ENCODE measurements around the gene ADK. TPM values are rescaled to one million over a fixed set of nuclear protein-coding genes. Genes with fewer than 3 reads are reported as not detected.

The ADK gene
- total and polyA plus RNA-seq, 2 donors from 2014 or later: 33.0 to 38.3 TPM

- TF ChIP-seq, protein P1, sequence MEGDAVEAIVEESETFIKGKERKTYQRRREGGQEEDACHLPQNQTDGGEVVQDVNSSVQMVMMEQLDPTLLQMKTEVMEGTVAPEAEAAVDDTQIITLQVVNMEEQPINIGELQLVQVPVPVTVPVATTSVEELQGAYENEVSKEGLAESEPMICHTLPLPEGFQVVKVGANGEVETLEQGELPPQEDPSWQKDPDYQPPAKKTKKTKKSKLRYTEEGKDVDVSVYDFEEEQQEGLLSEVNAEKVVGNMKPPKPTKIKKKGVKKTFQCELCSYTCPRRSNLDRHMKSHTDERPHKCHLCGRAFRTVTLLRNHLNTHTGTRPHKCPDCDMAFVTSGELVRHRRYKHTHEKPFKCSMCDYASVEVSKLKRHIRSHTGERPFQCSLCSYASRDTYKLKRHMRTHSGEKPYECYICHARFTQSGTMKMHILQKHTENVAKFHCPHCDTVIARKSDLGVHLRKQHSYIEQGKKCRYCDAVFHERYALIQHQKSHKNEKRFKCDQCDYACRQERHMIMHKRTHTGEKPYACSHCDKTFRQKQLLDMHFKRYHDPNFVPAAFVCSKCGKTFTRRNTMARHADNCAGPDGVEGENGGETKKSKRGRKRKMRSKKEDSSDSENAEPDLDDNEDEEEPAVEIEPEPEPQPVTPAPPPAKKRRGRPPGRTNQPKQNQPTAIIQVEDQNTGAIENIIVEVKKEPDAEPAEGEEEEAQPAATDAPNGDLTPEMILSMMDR (IDR thresholded peaks at IDR 0.05; ENCODE audit: borderline replicate concordance, extremely low read depth, insufficient read depth): no peak
- Histone ChIP-seq H3K9me3 (ENCODE audit: control insufficient read depth in 2 of 3, insufficient read depth in 1 of 3, low read length in 3 of 3) (no peaks in the 10 kb centered on the region), H3K4me1 (ENCODE audit: control insufficient read depth in 2 of 3, insufficient read depth in 2 of 3, low read depth in 1 of 3, low read length in 3 of 3) (no peaks in the 10 kb centered on the region), H3K9ac (ENCODE audit: low read length in 3 of 3) (no peak overlapping the region), H3K4me3 (ENCODE audit: low read length in 3 of 3) (no peak overlapping the region), H3K27me3 (ENCODE audit: control insufficient read depth, insufficient read depth, low read length) (no peaks in the 10 kb centered on the region), H3K27ac (ENCODE audit: low read depth in 2 of 2, low read length in 2 of 2) (no peak overlapping the region), H3K36me3 (ENCODE audit: control insufficient read depth in 2 of 3, insufficient read depth in 3 of 3, low read length in 3 of 3) (peaks cover 0 to 7% (median 0%) of the 10 kb centered on the region in 3 donors)
- no peak for DNase-seq
- FAIRE-seq: no peak
- intact Hi-C loops (cut with DNase I): no loop called here
Measured at GRCh38 chr10:74669210-74669609, 518.2 kb downstream of the ADK start.

DNA sequence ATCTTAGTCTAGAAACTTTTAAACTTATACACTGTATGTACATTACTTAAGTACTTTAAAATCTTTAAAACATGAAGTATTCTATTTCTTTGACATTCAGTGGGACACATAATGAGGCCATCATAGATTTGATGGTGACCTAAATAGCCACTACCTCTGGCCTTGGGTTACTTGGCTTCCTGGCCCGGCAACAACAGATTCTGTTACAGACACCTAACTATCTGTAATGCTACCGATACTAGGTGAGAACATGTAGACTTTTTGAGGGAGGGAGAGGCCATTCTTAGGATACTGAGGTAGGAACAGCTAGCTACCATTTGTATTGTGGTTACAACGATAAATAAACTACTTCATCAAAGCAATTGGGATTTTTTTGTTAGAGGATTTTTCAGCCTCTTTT lies 520.7 kb downstream of the ADK start:
- FAIRE-seq (no peak), DNase-seq (no peak)
- Histone ChIP-seq H3K4me1 (ENCODE audit: control insufficient read depth in 2 of 3, insufficient read depth in 2 of 3, low read depth in 1 of 3, low read length in 3 of 3) (no peaks in the 10 kb centered on the region), H3K4me3 (ENCODE audit: low read length in 3 of 3) (no peak overlapping the region), H3K9me3 (ENCODE audit: control insufficient read depth in 2 of 3, insufficient read depth in 1 of 3, low read length in 3 of 3) (no peaks in the 10 kb centered on the region), H3K27me3 (ENCODE audit: control insufficient read depth, insufficient read depth, low read length) (no peaks in the 10 kb centered on the region), H3K27ac (ENCODE audit: low read depth in 2 of 2, low read length in 2 of 2) (no peak overlapping the region), H3K36me3 (ENCODE audit: control insufficient read depth in 2 of 3, insufficient read depth in 3 of 3, low read length in 3 of 3) (peaks cover 0 to 7% (median 0%) of the 10 kb centered on the region in 3 donors), H3K9ac (ENCODE audit: low read length in 3 of 3) (no peak overlapping the region)
- TF ChIP-seq, protein P1 (IDR thresholded peaks at IDR 0.05; ENCODE audit: borderline replicate concordance, extremely low read depth, insufficient read depth): no peak
- intact Hi-C loops (cut with DNase I): no loop called here

DNA sequence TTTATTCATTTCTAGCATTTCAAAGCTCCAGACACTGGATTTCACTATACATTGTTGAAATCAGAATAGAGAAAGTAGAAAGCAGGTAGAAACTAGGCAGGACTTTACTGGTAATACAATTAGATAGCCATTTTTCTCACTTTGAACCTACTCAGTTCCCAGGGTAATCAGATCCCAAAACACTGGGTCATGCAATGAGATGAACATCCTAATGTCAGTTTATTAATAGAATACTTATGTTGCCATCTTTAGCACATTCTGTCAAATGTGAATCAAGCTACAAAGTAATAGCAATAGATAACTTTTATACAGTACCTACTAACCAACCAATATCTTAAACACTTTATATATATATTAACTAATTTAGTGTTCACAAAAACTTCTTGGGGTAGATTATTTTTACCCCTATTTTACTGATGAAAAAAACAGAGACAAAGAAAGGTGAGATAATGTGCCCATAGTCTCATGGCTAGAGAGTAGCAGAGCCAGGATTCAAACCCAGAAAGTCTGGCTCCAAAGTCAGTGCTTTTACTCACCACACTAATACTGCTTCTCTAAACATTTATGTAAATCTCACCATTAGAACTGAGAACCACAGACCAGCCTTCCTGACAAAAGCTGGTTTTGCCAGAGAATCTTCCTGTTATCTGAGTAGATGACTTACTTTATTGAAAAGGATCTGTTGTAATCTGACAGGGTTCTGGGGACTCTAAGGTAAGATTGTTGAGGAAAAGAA lies 521.6 kb downstream of the ADK start:
- FAIRE-seq (no peak), DNase-seq (no peak)
- intact Hi-C loops (cut with DNase I): no loop called here
- Histone ChIP-seq H3K4me3 (ENCODE audit: low read length in 3 of 3) (no peak overlapping the region), H3K4me1 (ENCODE audit: control insufficient read depth in 2 of 3, insufficient read depth in 2 of 3, low read depth in 1 of 3, low read length in 3 of 3) (no peaks in the 10 kb centered on the region), H3K27me3 (ENCODE audit: control insufficient read depth, insufficient read depth, low read length) (no peaks in the 10 kb centered on the region), H3K27ac (ENCODE audit: low read depth in 2 of 2, low read length in 2 of 2) (no peak overlapping the region), H3K9ac (ENCODE audit: low read length in 3 of 3) (no peak overlapping the region), H3K36me3 (ENCODE audit: control insufficient read depth in 2 of 3, insufficient read depth in 3 of 3, low read length in 3 of 3) (peaks cover 0 to 7% (median 0%) of the 10 kb centered on the region in 3 donors), H3K9me3 (ENCODE audit: control insufficient read depth in 2 of 3, insufficient read depth in 1 of 3, low read length in 3 of 3) (no peaks in the 10 kb centered on the region)
- TF ChIP-seq, protein P1 (IDR thresholded peaks at IDR 0.05; ENCODE audit: borderline replicate concordance, extremely low read depth, insufficient read depth): no peak
